ENCODE measurements around the gene SLC41A3.
A peak's percentile ranks its signal among the peaks of the same experiment; 100 is the strongest.

SLC41A3 gene

GRCh38 chr3:126035362-126036050 is 48.4 kb downstream of the SLC41A3 start:
- TF ChIP-seq POLR2AphosphoS5 (IDR thresholded peaks at IDR 0.05; ENCODE audit: low read depth, low read length) (no peak), POLR2A (IDR thresholded peaks at IDR 0.05; ENCODE audit: low read depth, low read length) (no peak), PAX5 (IDR thresholded peaks at IDR 0.05; ENCODE audit: insufficient read depth, low read length, severe bottlenecking) (no peak), SPI1 (IDR thresholded peaks at IDR 0.05; ENCODE audit: low read depth, low read length) (no peak), TAF1 (IDR thresholded peaks at IDR 0.05; ENCODE audit: low read depth, low read length) (no peak), POU2F2 (IDR thresholded peaks at IDR 0.05; ENCODE audit: low read depth, low read length) (no peak)
- FAIRE-seq (no peak), DNase-seq (ENCODE audit: insufficient read length, low spot score) (no peak)

DNA sequence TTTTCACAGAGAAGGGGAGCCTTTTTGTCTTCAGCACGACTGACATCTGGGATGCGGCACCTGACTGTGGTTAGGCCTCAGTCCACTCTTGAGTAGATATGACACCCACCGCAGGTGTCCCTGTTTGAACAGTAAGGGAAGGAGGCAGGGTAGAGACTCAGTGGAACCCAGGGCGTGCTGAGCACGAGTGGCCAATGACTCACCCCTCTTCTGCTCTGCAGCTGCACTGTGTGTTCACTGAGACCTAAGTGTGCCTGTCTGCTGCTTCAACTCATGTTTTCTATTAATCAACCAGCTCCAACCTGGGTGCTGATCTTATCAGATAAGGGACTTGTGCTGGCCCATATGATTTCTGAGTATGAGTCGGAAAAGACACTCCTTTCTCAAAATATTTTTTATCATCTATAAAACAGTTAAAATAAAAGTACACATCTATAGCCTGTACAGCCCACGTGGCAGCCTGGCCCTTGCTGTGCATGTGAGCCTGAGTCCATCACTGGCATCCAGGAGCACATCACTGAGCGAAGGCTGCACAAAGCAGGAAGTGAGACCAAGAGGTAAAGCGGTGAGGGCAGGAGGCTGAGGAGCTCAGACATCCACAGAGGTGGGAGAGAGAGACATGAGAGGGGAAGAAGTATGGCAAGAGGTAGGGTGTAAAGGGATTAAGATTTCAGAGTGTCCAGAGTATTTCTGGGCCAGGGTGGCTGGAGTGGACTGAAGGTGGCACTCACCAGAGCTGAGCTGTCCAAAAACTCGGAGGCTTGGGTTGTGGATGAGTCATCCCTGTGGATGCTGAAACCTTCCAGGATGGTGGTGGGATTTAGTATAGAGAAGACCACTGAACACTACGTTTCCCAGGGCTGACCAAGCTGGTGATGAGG is 49.2 kb downstream of the SLC41A3 start:
- FAIRE-seq (no peak), DNase-seq (ENCODE audit: insufficient read length, low spot score) (no peak)
- TF ChIP-seq SPI1 (IDR thresholded peaks at IDR 0.05; ENCODE audit: low read depth, low read length) (peak; percentile 37; the same call in 1 of the 2 replicates), POLR2AphosphoS5 (IDR thresholded peaks at IDR 0.05; ENCODE audit: low read depth, low read length) (no peak)

DNA sequence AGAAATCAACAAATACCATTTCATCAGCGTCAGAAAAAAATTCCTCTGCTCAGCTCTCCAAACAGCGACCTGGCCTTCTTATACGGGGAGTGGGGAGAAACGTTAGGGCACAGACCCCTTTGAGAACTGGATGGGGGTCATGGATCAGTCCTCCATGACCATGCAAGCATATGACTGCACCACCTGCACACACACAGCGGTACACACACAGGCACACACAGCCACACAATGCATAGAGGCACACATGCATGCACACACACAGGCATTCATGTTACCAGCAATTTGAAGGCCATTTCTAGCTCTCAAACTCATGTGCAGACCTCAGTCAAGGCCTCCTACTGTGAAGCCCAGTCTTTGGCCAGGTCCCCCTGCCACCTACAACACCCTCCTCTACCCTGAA is 50.2 kb downstream of the SLC41A3 start:
- FAIRE-seq, result no peak
- TF ChIP-seq SPI1 (IDR thresholded peaks at IDR 0.05; ENCODE audit: low read depth, low read length) (no peak), POLR2AphosphoS5 (IDR thresholded peaks at IDR 0.05; ENCODE audit: low read depth, low read length) (no peak), POLR2A (IDR thresholded peaks at IDR 0.05; ENCODE audit: low read depth, low read length) (no peak), PAX5 (IDR thresholded peaks at IDR 0.05; ENCODE audit: insufficient read depth, low read length, severe bottlenecking) (no peak), TAF1 (IDR thresholded peaks at IDR 0.05; ENCODE audit: low read depth, low read length) (no peak), POU2F2 (IDR thresholded peaks at IDR 0.05; ENCODE audit: low read depth, low read length) (no peak)
- no peak for DNase-seq (ENCODE audit: insufficient read length, low spot score)

DNA sequence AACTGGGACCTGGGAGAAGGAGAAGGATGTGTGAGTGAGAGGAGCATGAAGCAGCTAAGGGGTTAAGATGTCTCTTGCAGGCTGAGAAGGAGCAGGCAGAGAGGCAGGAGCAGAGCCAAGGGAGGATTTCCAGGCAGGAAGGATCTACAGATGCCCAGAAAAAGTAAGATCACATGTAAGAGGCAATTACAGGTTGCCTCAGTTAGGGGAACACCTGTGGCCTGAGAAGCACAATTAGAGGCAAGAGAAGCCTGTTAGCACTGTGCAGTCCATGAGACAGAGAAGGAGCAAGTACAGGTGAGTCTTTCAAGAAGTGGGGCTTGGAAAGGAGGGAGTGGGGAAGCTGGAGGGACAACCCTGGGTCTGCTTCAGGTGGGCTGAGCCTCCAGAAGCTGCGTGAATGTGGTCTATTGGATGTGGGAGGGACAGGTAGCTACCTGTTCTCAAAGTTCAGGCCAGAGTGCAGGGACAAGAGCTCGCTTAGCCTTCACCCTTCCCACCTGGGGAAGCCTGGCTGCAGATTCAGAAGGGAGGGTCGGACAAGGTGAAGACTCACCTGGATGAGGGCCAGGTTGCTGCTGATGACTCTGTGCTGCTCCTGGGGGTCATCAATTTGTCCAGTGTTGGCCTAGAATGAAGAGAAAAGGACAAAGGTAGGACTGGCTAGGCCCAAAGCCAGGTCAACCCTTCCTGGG is 50.7 kb downstream of the SLC41A3 start:
- DNase-seq (ENCODE audit: insufficient read length, low spot score) (no peak), FAIRE-seq (no peak)
- TF ChIP-seq POU2F2 (IDR thresholded peaks at IDR 0.05; ENCODE audit: low read depth, low read length) (no peak), POLR2AphosphoS5 (IDR thresholded peaks at IDR 0.05; ENCODE audit: low read depth, low read length) (no peak), TAF1 (IDR thresholded peaks at IDR 0.05; ENCODE audit: low read depth, low read length) (no peak), PAX5 (IDR thresholded peaks at IDR 0.05; ENCODE audit: insufficient read depth, low read length, severe bottlenecking) (no peak), POLR2A (IDR thresholded peaks at IDR 0.05; ENCODE audit: low read depth, low read length) (no peak), SPI1 (IDR thresholded peaks at IDR 0.05; ENCODE audit: low read depth, low read length) (no peak)

GRCh38 chr3:126031981-126032471 is 51.9 kb downstream of the SLC41A3 start:
- TF ChIP-seq TAF1 (IDR thresholded peaks at IDR 0.05; ENCODE audit: low read depth, low read length) (no peak), POU2F2 (IDR thresholded peaks at IDR 0.05; ENCODE audit: low read depth, low read length) (no peak), POLR2A (IDR thresholded peaks at IDR 0.05; ENCODE audit: low read depth, low read length) (no peak), SPI1 (IDR thresholded peaks at IDR 0.05; ENCODE audit: low read depth, low read length) (no peak), POLR2AphosphoS5 (IDR thresholded peaks at IDR 0.05; ENCODE audit: low read depth, low read length) (no peak), PAX5 (IDR thresholded peaks at IDR 0.05; ENCODE audit: insufficient read depth, low read length, severe bottlenecking) (no peak)
- DNase-seq (ENCODE audit: insufficient read length, low spot score) (no peak), FAIRE-seq (no peak)

DNA sequence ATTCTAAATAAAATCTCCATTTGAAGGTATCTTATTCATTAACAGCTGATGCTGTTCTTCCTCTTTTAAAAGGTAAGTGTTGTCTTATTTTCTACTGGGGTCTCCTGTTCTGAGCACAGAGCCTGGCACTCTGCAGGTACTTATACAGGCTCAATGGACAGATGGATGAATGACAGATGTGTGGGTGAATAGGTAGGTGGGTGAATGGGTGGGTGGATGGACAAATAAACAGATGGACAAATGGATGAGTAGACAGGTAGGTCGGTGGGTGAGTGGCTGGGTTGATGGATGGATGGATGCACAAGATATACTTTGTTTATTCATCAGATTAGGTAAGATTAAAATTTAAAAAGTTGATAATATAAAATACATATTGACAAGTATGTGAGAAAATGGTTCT is 53.5 kb downstream of the SLC41A3 start:
- FAIRE-seq (no peak), DNase-seq (ENCODE audit: insufficient read length, low spot score) (no peak)
- TF ChIP-seq POLR2AphosphoS5 (IDR thresholded peaks at IDR 0.05; ENCODE audit: low read depth, low read length) (no peak), PAX5 (IDR thresholded peaks at IDR 0.05; ENCODE audit: insufficient read depth, low read length, severe bottlenecking) (no peak), TAF1 (IDR thresholded peaks at IDR 0.05; ENCODE audit: low read depth, low read length) (no peak), POLR2A (IDR thresholded peaks at IDR 0.05; ENCODE audit: low read depth, low read length) (no peak), SPI1 (IDR thresholded peaks at IDR 0.05; ENCODE audit: low read depth, low read length) (no peak), POU2F2 (IDR thresholded peaks at IDR 0.05; ENCODE audit: low read depth, low read length) (no peak)

GRCh38 chr3:126029241-126029640 is 54.7 kb downstream of the SLC41A3 start:
- DNase-seq (ENCODE audit: insufficient read length, low spot score) (no peak), FAIRE-seq (no peak)
- no peak for TF ChIP-seq POU2F2 (IDR thresholded peaks at IDR 0.05; ENCODE audit: low read depth, low read length)
- TF ChIP-seq SPI1 (IDR thresholded peaks at IDR 0.05; ENCODE audit: low read depth, low read length), result no peak
- TF ChIP-seq PAX5 (IDR thresholded peaks at IDR 0.05; ENCODE audit: insufficient read depth, low read length, severe bottlenecking), result no peak
- no peak for TF ChIP-seq POLR2A (IDR thresholded peaks at IDR 0.05; ENCODE audit: low read depth, low read length)
- TF ChIP-seq POLR2AphosphoS5 (IDR thresholded peaks at IDR 0.05; ENCODE audit: low read depth, low read length), result no peak
- no peak for TF ChIP-seq TAF1 (IDR thresholded peaks at IDR 0.05; ENCODE audit: low read depth, low read length)

- FAIRE-seq, result no peak
- TF ChIP-seq POLR2AphosphoS5 (IDR thresholded peaks at IDR 0.05; ENCODE audit: low read depth, low read length) (no peak), SPI1 (IDR thresholded peaks at IDR 0.05; ENCODE audit: low read depth, low read length) (no peak), POU2F2 (IDR thresholded peaks at IDR 0.05; ENCODE audit: low read depth, low read length) (no peak), PAX5 (IDR thresholded peaks at IDR 0.05; ENCODE audit: insufficient read depth, low read length, severe bottlenecking) (no peak), TAF1 (IDR thresholded peaks at IDR 0.05; ENCODE audit: low read depth, low read length) (no peak), POLR2A (IDR thresholded peaks at IDR 0.05; ENCODE audit: low read depth, low read length) (no peak)
- DNase-seq (ENCODE audit: insufficient read length, low spot score), result no peak
These were observed 55.8 kb downstream of the SLC41A3 start for GRCh38 chr3:126028096-126028495.

DNA sequence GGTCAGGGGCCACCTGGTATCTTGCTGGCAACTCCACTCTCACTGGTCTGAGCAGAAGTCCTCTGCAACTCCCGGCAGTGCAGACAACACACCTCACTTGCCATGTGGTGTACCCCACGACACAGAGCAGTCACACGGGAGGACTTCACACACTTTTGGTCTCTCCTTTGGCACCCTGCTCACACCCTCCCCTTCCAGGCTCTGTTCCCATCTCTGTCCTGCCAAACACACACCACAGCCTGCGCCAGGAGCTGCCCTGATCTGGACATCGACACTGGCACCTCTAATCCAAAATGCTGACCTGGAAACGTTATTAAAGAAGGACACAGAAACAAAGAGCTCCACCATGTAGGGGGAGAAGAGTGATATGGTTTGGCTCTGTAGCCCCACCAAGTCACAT is 57.2 kb downstream of the SLC41A3 start:
- FAIRE-seq (no peak), DNase-seq (ENCODE audit: insufficient read length, low spot score) (no peak)
- TF ChIP-seq PAX5 (IDR thresholded peaks at IDR 0.05; ENCODE audit: insufficient read depth, low read length, severe bottlenecking) (no peak), TAF1 (IDR thresholded peaks at IDR 0.05; ENCODE audit: low read depth, low read length) (no peak), POLR2A (IDR thresholded peaks at IDR 0.05; ENCODE audit: low read depth, low read length) (no peak)
